ENCODE results near the gene PITPNC1. TPM values are rescaled to one million over a fixed set of nuclear protein-coding genes. Genes with fewer than 3 reads are reported as not detected.
"Not testable (repeated sequence)": the region's sequence is repeated elsewhere in the genome, so short reads cannot be mapped to it uniquely, and the experiment has no call there.

PITPNC1 gene
- total RNA-seq, 3 donors from 2014 or later: 11.0 to 17.7 (median 14.8) TPM

DNA sequence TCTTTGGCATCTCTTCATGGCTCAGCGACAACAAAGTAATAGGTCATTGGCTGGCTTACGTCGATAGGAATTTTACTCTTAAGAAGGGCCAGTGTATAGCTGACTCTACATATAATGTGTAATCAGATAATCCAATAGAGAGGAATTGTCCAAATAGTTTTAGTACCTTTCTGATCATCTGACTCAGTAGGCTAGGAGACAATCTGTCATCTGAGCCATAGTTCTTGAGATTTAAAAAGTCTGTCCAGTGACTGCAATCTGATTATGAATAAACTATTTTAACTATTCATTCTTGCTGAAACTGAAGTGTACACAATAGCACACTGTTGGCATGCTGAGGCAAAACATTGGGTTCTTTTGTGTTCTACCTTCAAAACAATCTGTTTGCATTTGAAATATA lies 319.3 kb downstream of the PITPNC1 start:
- no peaks in the 10 kb centered on the region for H3K4me1 ChIP-seq
- intact Hi-C loops (cut with DNase I; ENCODE audit: low total_unique reads): loop anchor here (10.0 kb wide), 1 partner anchor 312 kb away; no protein-coding TSS in a partner anchor

GRCh38 chr17:67696853-67697498 lies 319.9 kb downstream of the PITPNC1 start:
- Histone ChIP-seq H3K36me3 (no peaks in the 10 kb centered on the region), H3K27me3 (no peaks in the 10 kb centered on the region), H3K4me3 (no peak overlapping the region), H3K9me3 (no peaks in the 10 kb centered on the region), H3K4me1 (no peaks in the 10 kb centered on the region), H3K27ac (no peak overlapping the region)
- TF ChIP-seq POLR2AphosphoS5 (IDR thresholded peaks at IDR 0.05) (no peak), POLR2A (IDR thresholded peaks at IDR 0.05) (no peak)
- TF ChIP-seq, protein P1, sequence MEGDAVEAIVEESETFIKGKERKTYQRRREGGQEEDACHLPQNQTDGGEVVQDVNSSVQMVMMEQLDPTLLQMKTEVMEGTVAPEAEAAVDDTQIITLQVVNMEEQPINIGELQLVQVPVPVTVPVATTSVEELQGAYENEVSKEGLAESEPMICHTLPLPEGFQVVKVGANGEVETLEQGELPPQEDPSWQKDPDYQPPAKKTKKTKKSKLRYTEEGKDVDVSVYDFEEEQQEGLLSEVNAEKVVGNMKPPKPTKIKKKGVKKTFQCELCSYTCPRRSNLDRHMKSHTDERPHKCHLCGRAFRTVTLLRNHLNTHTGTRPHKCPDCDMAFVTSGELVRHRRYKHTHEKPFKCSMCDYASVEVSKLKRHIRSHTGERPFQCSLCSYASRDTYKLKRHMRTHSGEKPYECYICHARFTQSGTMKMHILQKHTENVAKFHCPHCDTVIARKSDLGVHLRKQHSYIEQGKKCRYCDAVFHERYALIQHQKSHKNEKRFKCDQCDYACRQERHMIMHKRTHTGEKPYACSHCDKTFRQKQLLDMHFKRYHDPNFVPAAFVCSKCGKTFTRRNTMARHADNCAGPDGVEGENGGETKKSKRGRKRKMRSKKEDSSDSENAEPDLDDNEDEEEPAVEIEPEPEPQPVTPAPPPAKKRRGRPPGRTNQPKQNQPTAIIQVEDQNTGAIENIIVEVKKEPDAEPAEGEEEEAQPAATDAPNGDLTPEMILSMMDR (IDR thresholded peaks at IDR 0.05): no peak
- no peak for DNase-seq (ENCODE audit: low spot score in 2 of 2)
- intact Hi-C loops (cut with DNase I; ENCODE audit: low total_unique reads): loop anchor here (10.0 kb wide), 1 partner anchor 312 kb away; no protein-coding TSS in a partner anchor

More for the DNA sequence above, 319.3 kb downstream of the PITPNC1 start:
- H3K36me3 ChIP-seq: no peaks in the 10 kb centered on the region
- no peak overlapping the region for H3K27ac ChIP-seq
- TF ChIP-seq, protein P1 (IDR thresholded peaks at IDR 0.05): no peak
- TF ChIP-seq POLR2A (IDR thresholded peaks at IDR 0.05) (no peak), POLR2AphosphoS5 (IDR thresholded peaks at IDR 0.05) (no peak)
- H3K4me3 ChIP-seq: no peak overlapping the region
- DNase-seq (ENCODE audit: low spot score in 2 of 2): no peak
- no peaks in the 10 kb centered on the region for H3K27me3 ChIP-seq
- no peaks in the 10 kb centered on the region for H3K9me3 ChIP-seq

DNA sequence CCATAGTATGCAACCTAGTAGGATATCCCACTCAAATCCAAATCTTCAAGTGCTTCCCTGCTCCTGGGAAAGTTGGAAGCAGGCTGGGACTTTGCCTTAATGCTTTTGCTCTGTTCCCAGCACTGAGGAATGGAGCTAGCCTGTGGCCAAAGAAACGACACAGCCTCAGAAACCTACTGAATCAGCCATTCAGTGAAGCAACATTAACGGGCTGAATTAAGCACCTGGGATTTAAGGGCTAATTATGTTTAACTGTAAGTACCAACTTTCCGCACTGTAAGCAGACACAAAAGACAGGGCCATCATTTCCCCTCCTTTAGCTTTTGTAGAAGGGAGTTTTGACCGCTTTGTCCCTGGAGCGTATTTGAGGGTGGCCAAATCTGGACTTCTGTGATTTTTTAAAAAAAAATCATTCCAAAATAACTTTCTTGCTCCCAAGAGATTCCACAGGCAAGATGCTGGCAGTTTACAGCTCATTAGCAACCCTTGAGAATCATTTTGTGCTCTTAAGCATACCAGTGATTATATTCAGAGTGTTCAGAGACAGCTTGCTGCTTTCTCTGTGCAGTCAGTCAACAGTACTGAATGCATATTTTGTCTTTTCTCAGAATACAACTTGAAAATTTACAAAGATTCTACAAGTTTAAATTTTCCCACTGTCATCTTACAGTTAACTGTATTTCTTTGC lies 323.1 kb downstream of the PITPNC1 start:
- Histone ChIP-seq H3K27ac (no peak overlapping the region), H3K27me3 (no peaks in the 10 kb centered on the region), H3K4me1 (no peaks in the 10 kb centered on the region), H3K9me3 (no peaks in the 10 kb centered on the region), H3K36me3 (no peaks in the 10 kb centered on the region), H3K4me3 (no peak overlapping the region)
- intact Hi-C loops (cut with DNase I; ENCODE audit: low total_unique reads): no loop called here
- no peak for DNase-seq (ENCODE audit: low spot score in 2 of 2)
- TF ChIP-seq, protein P1 (IDR thresholded peaks at IDR 0.05): no peak
- no peak for TF ChIP-seq POLR2A (IDR thresholded peaks at IDR 0.05)
- TF ChIP-seq POLR2AphosphoS5 (IDR thresholded peaks at IDR 0.05): no peak

DNA sequence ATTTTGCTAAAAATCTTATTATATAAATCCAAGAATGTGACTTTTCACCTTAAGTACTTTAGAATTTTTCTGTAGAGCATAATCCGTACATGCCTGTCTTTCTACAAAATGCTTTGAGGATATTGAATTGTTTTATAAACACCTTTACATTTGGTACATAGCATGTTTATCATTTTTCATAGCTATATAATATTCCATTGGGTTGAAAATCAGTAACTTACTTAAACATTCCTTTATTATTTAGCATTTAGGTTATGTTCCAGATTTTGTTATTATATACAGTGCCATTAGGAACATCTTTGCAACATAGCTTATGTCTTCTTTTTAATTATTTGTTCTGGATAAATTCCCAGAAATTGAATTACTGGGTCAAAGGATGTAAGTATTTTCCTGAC lies 323.6 kb downstream of the PITPNC1 start:
- intact Hi-C loops (cut with DNase I; ENCODE audit: low total_unique reads): no loop called here
- Histone ChIP-seq H3K36me3 (no peaks in the 10 kb centered on the region), H3K4me3 (no peak overlapping the region), H3K9me3 (no peaks in the 10 kb centered on the region), H3K27ac (no peak overlapping the region), H3K27me3 (no peaks in the 10 kb centered on the region), H3K4me1 (no peaks in the 10 kb centered on the region)
- no peak for DNase-seq (ENCODE audit: low spot score in 2 of 2)
- TF ChIP-seq POLR2AphosphoS5 (IDR thresholded peaks at IDR 0.05) (no peak), POLR2A (IDR thresholded peaks at IDR 0.05) (no peak)
- TF ChIP-seq, protein P1 (IDR thresholded peaks at IDR 0.05): no peak

DNA sequence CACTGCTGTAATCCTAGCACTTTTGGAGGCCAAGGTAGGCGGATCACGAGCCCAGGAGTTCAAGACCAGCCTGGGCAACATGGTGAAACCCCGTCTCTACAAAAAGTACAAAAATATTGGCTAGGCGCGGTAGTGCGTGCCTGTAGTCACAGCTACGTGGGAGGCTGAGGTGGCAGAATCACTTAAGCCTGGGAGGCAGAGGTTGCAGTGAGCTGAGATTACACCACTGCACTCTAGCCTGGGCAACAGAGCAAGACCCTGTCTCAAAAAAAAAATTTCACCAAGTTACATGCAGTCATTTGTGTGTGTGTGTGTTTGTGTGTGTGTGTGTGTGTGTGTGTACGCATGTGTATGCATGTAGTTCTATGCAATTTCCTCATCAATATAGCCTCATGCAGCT lies 325.8 kb downstream of the PITPNC1 start:
- H3K27ac ChIP-seq; intact Hi-C loops (cut with DNase I; ENCODE audit: low total_unique reads); H3K27me3 ChIP-seq; H3K9me3 ChIP-seq; H3K4me1 ChIP-seq; H3K36me3 ChIP-seq; H3K4me3 ChIP-seq; DNase-seq (ENCODE audit: low spot score in 2 of 2): not testable (repeated sequence)

Measured in breast epithelium (tissue), 4 donors.